ENCODE data around the gene PROS1.

DNA sequence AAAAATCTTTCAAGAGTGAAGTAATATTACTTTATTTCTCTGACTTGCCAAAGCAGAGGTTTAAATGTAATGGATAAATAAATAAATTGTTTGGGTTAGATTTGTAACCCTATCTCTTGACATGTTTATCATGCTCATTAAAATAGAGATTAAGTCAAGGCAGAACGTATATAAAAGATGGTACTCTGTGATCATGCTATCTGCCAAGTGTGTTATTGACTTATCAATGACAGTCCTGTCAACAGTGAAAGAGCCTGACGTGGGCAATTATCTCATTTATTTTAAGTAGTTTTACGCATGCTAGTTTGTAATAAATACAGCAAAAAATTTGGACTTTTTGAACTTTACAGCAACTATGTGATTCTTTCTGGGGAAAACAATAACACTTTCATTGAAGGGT, 43.7 kb downstream of the PROS1 start:
- no peak for TF ChIP-seq DPF2 (IDR thresholded peaks at IDR 0.05)
- TF ChIP-seq KAT7 (CRISPR knock-in tag; IDR thresholded peaks at IDR 0.05; ENCODE audit: borderline replicate concordance), result no peak
- TF ChIP-seq TCF7 (IDR thresholded peaks at IDR 0.05; ENCODE audit: borderline replicate concordance), result no peak
- TF ChIP-seq ZBTB8A (IDR thresholded peaks at IDR 0.05; ENCODE audit: partially characterized antibody), result no peak
- TF ChIP-seq HDAC6 (IDR thresholded peaks at IDR 0.05; ENCODE audit: low read depth, low read length), result no peak
- TF ChIP-seq, protein P1, sequence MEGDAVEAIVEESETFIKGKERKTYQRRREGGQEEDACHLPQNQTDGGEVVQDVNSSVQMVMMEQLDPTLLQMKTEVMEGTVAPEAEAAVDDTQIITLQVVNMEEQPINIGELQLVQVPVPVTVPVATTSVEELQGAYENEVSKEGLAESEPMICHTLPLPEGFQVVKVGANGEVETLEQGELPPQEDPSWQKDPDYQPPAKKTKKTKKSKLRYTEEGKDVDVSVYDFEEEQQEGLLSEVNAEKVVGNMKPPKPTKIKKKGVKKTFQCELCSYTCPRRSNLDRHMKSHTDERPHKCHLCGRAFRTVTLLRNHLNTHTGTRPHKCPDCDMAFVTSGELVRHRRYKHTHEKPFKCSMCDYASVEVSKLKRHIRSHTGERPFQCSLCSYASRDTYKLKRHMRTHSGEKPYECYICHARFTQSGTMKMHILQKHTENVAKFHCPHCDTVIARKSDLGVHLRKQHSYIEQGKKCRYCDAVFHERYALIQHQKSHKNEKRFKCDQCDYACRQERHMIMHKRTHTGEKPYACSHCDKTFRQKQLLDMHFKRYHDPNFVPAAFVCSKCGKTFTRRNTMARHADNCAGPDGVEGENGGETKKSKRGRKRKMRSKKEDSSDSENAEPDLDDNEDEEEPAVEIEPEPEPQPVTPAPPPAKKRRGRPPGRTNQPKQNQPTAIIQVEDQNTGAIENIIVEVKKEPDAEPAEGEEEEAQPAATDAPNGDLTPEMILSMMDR (IDR thresholded peaks at IDR 0.05 in 2 of 3, conservative IDR thresholded peaks at IDR 0.05 in 1 of 3; ENCODE audit: insufficient read depth in 2 of 3, low read depth in 1 of 3, low read length in 3 of 3), result no peak
- no peak for TF ChIP-seq CBX1 (IDR thresholded peaks at IDR 0.05; ENCODE audit: low read depth)
- no peak for TF ChIP-seq PHF20 (IDR thresholded peaks at IDR 0.05; ENCODE audit: partially characterized antibody)
- no peak for TF ChIP-seq STAG1 (CRISPR knock-in tag; IDR thresholded peaks at IDR 0.05; ENCODE audit: borderline replicate concordance)

Data from K562 (cell line).